NCI-H460 (cell line): Measurements from ENCODE around the gene AGTR2. TPM values are rescaled to one million over a fixed set of nuclear protein-coding genes. Genes with fewer than 3 reads are reported as not detected.
A peak's percentile ranks its signal among the peaks of the same experiment; 100 is the strongest.
"Not testable (repeated sequence)": the region's sequence is repeated elsewhere in the genome, so short reads cannot be mapped to it uniquely, and the experiment has no call there.

Experiments
- DNase-seq: peaks from one replicate; pipeline ENCODE4 v3.0.0-alpha.2; 2016; ENCODE audit warnings: low read depth; ENCODE audit errors: extremely low read depth
- polyA plus RNA-seq: library from polyadenylated mRNA; depleted of rRNA; stranded (reverse); fragments of >200 nt; gene quantifications from 2 replicates; pipeline ENCODE4 v1.2.3, GENCODE V29; 2014; cell fraction: nucleus; rRNA removed
- total RNA-seq: library from RNA; depleted of rRNA; stranded (reverse); fragments of >200 nt; shearing (Covaris generic); gene quantifications from 2 replicates; pipeline ENCODE4 v1.2.3, GENCODE V29; 2014; rRNA removed

The AGTR2 gene, protein sequence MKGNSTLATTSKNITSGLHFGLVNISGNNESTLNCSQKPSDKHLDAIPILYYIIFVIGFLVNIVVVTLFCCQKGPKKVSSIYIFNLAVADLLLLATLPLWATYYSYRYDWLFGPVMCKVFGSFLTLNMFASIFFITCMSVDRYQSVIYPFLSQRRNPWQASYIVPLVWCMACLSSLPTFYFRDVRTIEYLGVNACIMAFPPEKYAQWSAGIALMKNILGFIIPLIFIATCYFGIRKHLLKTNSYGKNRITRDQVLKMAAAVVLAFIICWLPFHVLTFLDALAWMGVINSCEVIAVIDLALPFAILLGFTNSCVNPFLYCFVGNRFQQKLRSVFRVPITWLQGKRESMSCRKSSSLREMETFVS
- not detected in 2 replicates for total RNA-seq
- polyA plus RNA-seq, result not detected in 2 replicates

DNA sequence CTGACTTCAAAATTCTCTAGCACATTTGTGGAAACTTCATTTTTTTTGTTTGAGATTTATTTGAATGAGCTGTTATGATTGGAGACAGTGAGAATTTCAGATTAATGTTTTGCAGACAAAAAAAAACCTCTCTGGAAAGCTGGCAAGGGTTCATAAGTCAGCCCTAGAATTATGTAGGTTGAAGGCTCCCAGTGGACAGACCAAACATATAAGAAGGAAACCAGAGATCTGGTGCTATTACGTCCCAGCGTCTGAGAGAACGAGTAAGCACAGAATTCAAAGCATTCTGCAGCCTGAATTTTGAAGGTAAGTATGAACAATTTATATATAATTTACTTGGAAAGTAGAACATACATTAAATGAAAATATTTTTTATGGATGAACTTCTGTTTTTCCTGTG is at the start of gene AGTR2:
TSS of gene AGTR2 (plus strand) at position 234 of the 400 bp plus-strand sequence. CDS start 1,537 bp downstream, outside the sequence.
- no peak for DNase-seq

DNA sequence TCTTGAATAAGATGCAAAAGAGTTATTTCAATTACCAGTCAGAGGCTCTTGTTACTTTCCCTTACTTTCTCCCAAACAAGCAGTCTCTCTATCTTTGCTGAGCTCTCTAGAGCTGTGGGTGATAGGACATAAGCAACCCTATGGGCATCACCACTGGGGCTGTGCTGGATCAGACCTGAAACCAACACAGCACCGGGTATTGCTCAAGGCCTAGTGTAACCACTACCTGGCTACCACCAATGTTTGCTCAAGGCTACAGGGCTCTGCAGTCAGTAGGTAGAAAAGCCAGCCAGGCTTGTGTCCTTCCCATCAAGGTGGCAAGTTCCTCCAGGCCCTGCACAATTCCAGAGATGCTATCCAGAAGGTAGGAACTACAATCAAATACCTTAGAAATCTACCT is 35.3 kb upstream of the AGTR2 start:
- no peak for DNase-seq

DNA sequence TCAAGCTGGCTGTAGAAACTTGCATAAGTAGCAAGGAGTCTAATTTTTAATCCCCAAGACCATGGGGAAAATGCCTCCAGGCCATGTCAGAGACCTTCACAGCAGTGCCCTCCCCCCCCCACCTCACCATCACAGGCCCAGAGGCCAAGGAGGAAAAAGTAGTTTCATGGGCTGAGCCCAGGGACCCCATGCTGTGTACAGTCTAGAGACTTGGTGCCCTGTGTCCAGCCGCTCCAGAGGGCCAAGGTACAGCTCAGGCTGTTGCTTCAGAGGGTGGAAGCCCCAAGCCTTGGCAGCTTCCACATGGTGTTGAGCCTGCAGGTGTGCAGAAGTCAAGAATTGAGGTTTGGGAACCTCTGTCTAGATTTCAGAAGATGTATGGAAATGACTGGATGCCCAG is 29.3 kb upstream of the AGTR2 start:
- not testable (repeated sequence) for DNase-seq

DNA sequence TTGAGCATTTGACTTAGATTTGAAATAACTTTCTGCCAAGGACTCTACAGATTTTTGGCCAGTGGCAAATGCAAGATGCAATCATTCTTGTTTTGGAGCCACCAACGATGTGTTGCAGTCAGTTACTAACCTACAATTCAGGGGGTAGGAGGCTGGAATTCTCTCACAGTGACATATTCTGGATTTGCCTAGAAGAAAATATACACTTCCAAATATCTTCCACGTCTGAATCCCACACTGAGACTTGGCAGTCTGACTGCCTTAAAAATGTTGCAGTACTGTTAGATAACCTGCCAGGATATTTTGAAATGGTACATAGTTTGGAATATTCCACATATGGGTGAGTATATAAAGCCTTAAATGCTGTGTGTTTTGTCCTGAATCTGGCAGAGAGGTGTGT is 27.6 kb upstream of the AGTR2 start:
- no peak for DNase-seq

DNA sequence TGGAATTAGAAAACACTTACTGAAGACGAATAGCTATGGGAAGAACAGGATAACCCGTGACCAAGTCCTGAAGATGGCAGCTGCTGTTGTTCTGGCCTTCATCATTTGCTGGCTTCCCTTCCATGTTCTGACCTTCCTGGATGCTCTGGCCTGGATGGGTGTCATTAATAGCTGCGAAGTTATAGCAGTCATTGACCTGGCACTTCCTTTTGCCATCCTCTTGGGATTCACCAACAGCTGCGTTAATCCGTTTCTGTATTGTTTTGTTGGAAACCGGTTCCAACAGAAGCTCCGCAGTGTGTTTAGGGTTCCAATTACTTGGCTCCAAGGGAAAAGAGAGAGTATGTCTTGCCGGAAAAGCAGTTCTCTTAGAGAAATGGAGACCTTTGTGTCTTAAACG is 2.4 kb downstream of the AGTR2 start:
- no peak for DNase-seq

DNA sequence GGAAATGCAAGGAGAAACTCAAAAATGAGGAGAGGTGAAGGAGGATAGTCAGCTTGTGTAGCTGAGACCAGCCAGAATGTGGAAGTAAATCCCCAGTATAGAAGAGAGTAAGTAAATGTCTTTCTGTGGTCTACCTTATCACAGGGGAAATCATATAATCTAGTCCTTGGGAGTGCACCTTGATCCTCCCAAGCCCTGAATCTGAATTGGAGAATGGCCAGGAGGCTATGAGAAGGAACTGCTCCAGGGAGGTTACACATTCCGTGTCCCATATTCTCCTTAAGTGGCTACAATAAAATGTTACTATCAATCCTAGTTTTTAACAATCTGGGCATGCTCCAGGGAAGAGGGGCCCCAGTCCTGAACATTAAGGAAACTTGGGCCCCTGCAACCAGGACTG is 10.8 kb downstream of the AGTR2 start:
- no peak for DNase-seq

DNA sequence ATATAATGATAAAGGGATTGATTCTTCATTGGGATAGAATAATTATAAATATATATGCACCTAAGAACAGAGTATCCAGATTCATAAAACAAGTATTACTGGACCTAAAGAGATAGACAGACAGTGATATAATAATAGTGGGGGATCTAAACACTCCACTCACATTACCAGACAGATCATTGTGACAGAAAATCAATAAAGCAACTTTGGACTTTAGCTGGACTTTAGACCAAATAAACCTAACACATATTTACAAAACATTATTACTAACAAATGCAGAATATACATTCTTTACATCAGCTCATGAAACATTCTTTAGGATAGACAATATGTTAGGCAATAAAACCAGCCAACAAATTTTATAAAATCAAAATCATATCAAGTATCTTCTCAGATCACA is 14.6 kb downstream of the AGTR2 start:
- no peak for DNase-seq

DNA sequence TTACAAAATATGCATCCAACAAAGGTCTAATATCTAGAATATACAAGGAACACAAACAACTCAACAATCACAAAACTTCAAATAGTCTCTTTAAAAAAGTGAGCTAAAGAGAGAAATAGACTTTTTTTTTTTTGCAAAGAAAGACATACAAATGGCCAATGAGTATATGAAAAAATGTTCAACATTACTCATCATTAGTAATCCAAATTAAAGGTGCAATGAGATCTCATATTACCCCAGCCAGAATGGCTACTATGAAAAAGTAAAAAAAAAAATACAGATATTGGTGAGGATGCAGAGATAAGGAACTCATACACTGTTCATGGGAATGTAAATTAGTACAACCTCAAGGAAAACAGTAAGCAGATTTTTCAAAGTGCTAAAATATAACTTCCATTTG is 24.1 kb downstream of the AGTR2 start:
- no peak for DNase-seq

DNA sequence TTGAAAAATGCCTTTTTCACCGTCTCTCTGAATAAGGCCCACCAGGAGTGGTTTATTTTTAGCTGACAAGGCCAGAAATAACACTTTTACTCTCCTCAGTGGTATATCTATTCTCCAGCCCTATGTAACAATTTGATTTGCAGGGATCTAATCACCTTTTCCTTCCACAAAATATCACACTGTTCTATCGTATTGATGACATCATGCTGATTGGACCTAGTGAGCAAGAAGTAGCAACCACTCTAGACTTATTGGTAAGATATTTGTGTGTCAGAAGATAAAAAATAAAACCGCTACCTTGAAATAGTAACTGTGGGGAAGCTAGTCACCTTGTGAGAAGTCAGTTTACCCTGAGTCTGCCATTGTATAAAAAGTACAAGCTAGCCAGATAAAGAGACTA is 27.7 kb downstream of the AGTR2 start:
- DNase-seq, result no peak

DNA sequence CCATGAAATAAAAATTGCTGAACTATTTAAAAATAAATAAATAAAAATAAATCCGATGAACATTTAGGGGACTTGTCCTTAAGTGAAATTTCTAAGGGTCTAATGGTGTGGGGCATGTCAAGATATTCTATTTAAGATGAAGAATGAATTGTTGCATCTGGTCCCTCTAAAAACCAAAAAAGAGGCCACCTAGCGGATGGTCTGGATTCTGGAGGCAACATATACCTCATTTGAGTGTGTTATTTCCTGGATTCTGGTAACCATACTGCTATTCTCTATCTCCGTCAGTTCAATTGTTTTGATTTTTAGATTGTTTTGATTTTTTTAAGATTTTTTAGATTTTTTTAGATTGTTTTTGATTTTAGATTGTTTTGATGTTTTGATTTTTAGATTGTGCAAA is 28.3 kb downstream of the AGTR2 start:
- no peak for DNase-seq

DNA sequence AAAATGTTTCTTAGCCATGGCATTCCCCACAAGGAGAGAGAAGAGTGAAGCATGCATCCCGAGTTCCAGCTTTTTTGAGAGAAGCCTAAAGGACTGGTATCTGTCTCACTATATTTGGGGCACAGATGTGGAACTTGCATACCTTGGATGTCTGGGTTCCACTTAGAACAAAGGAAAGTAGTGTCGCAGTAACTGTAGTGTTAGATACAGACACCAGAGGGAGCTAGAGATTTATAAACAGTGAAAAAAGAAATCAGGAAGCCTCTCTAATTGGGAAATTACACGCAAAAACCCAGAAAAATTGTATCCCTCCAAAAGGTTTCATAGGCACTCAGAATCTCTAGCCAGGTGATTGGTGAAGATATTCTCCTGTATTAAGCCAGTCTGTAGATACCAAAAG is 34.4 kb downstream of the AGTR2 start:
- peak; percentile 32 for DNase-seq

DNA sequence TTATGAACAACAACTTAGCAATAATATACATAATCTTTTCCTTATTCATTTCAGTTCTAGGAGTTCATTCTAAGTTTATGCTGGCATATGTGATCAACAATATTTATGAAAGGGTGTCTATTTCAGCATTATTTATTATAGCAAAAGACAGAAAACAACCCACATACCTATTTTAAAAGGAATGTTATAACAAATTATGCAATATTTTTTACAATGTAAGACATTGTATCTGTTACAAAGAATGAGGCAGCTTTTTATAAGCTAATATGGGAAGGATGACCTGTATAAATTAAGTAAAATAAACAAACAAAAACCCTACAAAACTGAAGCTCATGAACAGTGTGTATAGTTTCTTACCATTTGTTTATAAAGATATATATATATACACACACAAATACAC is 42.7 kb downstream of the AGTR2 start:
- DNase-seq, result no peak

DNA sequence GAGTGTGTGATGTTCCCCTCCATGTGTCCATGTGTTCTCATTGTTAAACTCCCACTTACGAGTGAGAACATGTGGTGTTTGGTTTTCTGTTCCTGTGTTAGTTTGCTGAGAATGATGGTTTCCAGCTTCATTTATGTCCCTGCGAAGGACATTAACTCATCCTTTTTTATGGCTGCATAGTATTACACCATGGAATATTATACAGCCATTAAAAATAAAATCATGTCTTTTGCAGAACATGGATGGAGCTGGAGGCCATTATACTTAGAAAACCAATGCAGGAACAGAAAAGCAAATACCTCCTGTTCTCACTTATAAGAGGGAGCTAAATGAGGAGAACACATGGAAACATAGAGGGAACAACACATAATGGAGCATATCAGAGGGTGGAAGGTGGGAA is 46.5 kb downstream of the AGTR2 start:
- not testable (repeated sequence) for DNase-seq
